ENCODE measurements around the gene BANP. TPM values are rescaled to one million over a fixed set of nuclear protein-coding genes. Genes with fewer than 3 reads are reported as not detected.
"Not testable (repeated sequence)": the region's sequence is repeated elsewhere in the genome, so short reads cannot be mapped to it uniquely, and the experiment has no call there.

Gene BANP
- total and polyA plus RNA-seq, 11 donors, result 7.2 to 20.7 (median 13.3) TPM

DNA sequence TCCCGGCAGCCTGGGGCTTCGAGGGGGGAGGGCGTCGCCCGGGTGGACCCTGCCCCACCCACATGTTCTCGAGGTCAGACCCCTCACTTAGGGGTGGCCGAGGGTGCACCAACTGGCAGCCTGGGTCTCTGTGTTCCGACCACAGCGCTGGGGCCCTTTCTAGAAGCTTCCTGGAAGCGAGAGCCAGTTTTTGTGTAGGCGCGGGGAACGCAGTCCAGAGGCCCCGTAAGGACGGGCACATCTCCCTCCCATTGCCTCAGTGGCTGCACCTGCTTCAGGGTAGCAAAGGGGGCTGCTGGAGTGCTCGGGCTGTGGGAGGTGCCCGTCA, 148.3 kb downstream of the BANP start:
- no peaks in the 10 kb centered on the region for H3K4me1 ChIP-seq
- no peak for TF ChIP-seq POLR2A (IDR thresholded peaks at IDR 0.05)
- TF ChIP-seq, protein P1, sequence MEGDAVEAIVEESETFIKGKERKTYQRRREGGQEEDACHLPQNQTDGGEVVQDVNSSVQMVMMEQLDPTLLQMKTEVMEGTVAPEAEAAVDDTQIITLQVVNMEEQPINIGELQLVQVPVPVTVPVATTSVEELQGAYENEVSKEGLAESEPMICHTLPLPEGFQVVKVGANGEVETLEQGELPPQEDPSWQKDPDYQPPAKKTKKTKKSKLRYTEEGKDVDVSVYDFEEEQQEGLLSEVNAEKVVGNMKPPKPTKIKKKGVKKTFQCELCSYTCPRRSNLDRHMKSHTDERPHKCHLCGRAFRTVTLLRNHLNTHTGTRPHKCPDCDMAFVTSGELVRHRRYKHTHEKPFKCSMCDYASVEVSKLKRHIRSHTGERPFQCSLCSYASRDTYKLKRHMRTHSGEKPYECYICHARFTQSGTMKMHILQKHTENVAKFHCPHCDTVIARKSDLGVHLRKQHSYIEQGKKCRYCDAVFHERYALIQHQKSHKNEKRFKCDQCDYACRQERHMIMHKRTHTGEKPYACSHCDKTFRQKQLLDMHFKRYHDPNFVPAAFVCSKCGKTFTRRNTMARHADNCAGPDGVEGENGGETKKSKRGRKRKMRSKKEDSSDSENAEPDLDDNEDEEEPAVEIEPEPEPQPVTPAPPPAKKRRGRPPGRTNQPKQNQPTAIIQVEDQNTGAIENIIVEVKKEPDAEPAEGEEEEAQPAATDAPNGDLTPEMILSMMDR (IDR thresholded peaks at IDR 0.05), result no peak
- no peak overlapping the region for H3K4me3 ChIP-seq
- 79 to 88% (median 82%) methylated on average over 5 to 17 of the region's 17 CpGs for WGBS, 4 donors
- intact Hi-C loops (cut with DNase I), result no loop called here
- H3K27ac ChIP-seq, result no peak overlapping the region
- H3K27me3 ChIP-seq, result peaks cover 0 to 41% (median 12%) of the 10 kb centered on the region in 9 donors
- ATAC-seq (no peak), DNase-seq (peak in 1 of 5 donors; percentile 1)
- peaks cover 0 to 22% (median 7%) of the 10 kb centered on the region in 12 donors for H3K9me3 ChIP-seq
- no peaks in the 10 kb centered on the region for H3K36me3 ChIP-seq

DNA sequence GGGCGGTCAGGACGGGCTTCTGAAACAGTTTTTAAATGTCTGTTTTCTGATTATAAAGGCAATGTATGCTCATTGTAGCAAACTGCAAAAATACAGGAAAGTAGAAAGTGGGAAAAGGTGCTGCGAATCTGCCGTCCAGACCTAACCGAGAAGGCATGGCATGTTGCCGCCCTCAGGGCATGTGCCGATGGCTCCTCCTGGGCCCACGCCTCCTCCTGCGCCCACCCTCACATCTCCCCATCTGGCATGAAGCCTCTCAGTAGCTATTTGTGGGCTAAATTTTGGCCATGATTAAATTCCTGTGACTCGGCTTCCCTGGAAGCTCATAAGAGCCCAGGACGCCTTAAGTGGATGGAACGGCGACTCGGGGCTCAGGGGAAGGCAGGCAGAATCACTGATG, 148.7 kb downstream of the BANP start:
- peak in 1 of 5 donors; percentile 11 for DNase-seq
- H3K36me3 ChIP-seq; H3K4me3 ChIP-seq; H3K4me1 ChIP-seq; intact Hi-C loops (cut with DNase I); H3K27ac ChIP-seq; ATAC-seq: not testable (repeated sequence)
- Histone ChIP-seq H3K9me3 (peaks cover 0 to 22% (median 7%) of the 10 kb centered on the region in 12 donors), H3K27me3 (peaks cover 0 to 41% (median 12%) of the 10 kb centered on the region in 9 donors)
- WGBS, 4 donors, result 80 to 83% (median 82%) methylated on average over 13 to 14 of the region's 14 CpGs

DNA sequence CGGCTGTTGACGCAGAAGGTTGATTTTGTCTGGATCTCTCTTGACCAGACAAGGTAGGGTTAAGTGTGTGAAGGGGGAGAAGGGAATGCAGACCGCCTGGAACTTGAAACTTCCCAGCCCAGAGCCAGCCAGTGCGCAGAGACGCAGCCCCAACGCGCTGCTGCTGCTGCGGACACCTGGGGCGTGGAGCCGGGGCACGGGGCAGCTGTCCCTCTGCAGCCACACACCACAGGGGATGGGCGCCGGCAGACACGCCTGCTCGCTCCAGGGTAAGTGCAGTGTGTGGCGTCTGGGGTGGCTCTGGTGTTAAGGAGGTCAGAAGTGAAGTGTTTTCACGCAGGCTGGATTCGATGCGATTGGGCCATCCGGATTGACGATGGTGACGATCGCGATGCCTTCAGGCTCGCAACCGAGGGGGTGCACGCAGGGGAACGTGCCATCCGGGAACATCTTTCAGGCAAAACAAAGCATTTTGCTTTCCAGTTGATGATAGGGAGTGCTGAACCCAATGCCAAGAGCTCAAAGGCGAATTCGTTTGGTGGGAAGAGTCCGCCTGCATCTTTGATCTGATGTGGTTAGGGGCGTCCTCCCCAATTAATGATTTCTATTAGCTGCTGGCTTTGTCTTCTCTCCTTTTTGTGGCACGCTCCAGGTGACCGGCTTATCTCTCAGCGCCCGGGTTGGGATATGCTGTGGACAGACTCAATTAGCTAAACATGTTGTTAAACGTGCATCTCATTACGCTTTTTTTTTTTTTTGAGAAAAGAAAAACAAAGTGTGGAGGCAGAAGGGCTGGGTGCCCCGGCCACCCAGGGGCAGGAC, 149.8 kb downstream of the BANP start:
- peak in 2 of 5 donors; percentile 9 to 26 for DNase-seq
- WGBS, 4 donors, result 19 to 30% (median 22%) methylated on average over 34 to 40 of the region's 40 CpGs
- H3K4me1 ChIP-seq; H3K36me3 ChIP-seq; intact Hi-C loops (cut with DNase I); H3K27ac ChIP-seq; H3K4me3 ChIP-seq: not testable (repeated sequence)
- H3K9me3 ChIP-seq, result peaks cover 0 to 17% (median 6%) of the 10 kb centered on the region in 12 donors
- H3K27me3 ChIP-seq, result peaks cover 0 to 41% (median 12%) of the 10 kb centered on the region in 9 donors
- ATAC-seq, result peak in 1 of 4 donors; percentile 20

DNA sequence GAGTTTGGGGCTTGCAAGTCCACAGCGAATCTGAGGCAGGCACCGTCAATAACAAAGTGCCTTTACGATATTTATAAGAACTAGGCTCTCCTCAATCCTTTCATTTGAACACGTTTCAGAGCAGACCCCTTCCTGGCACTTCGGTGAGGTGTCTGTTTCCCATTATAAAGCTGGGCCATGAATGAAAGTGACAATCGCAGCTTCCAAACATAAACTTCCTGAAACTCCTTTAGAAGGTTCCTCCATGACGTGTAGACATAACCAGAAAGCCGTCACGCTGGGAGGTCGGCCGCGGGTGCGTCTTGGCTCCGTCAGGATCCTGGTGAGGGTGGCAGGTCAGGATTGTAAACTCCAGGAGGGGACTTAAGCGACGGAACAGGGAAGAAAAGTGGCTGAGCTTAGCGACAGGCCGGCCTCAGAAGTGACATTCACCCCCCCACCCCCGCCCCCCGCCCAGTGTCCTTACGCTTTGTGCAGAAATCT, 150.4 kb downstream of the BANP start:
- ATAC-seq; H3K4me3 ChIP-seq; H3K4me1 ChIP-seq; H3K27ac ChIP-seq; intact Hi-C loops (cut with DNase I); H3K36me3 ChIP-seq: not testable (repeated sequence)
- DNase-seq, result peak in 1 of 5 donors; percentile 27
- Histone ChIP-seq H3K27me3 (peaks cover 0 to 41% (median 12%) of the 10 kb centered on the region in 9 donors), H3K9me3 (peaks cover 0 to 11% (median 2%) of the 10 kb centered on the region in 12 donors)
- WGBS, 4 donors, result 37 to 54% (median 42%) methylated on average over 21 of the region's 21 CpGs

DNA sequence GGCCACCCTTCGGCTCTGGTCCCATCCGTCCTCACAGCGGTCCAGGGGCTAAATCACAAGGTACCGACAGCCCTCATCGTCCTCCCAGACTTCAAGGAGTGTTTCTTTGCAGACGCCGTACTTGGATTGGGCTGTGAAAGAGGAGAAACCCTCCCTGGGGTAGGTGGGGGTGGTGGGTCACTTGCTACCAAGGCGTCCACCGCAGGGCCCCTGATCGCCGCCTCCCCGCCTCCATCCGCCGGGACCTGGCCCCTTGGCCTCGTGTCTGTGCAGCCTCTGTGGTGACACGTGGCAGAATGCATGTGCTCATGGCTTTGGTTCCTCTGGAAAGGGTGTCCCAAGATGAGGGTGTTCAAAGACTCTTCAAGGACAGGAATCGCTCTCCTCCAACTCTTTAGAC, 151.4 kb downstream of the BANP start:
- 88 to 94% (median 89%) methylated on average over 17 of the region's 17 CpGs for WGBS, 4 donors
- no peak for TF ChIP-seq POLR2A (IDR thresholded peaks at IDR 0.05)
- TF ChIP-seq, protein P1 (IDR thresholded peaks at IDR 0.05), result no peak
- no peak for ATAC-seq

More for the DNA sequence above, 151.4 kb downstream of the BANP start:
- no peak overlapping the region for H3K4me3 ChIP-seq
- H3K4me1 ChIP-seq, result no peaks in the 10 kb centered on the region
- no peaks in the 10 kb centered on the region for H3K36me3 ChIP-seq
- intact Hi-C loops (cut with DNase I), result no loop called here
- H3K9me3 ChIP-seq, result peaks cover 0 to 2% (median 0%) of the 10 kb centered on the region in 12 donors
- no peak overlapping the region for H3K27ac ChIP-seq
- DNase-seq, result peak in 2 of 5 donors; percentile 1 to 60
- peaks cover 0 to 41% (median 12%) of the 10 kb centered on the region in 9 donors for H3K27me3 ChIP-seq

All from heart left ventricle (tissue), 16 donors.